ENCODE data around the gene APOC3. TPM values are rescaled to one million over a fixed set of nuclear protein-coding genes. Genes with fewer than 3 reads are reported as not detected.

The APOC3 gene
- total RNA-seq, 1 experiment from 2014 or later, result not detected

GRCh38 chr11:116830184-116830912, 641 bp downstream of the APOC3 start:
- Mint-ChIP-seq H3K36me3 (ENCODE audit: insufficient read depth in 1 of 3, low read depth in 3 of 3) (no peaks in the 10 kb centered on the region), H3K4me3 (no peak overlapping the region), H3K27me3 (ENCODE audit: low read depth) (peaks cover 30% of the 10 kb centered on the region), H3K4me1 (peaks cover 6 to 12% of the 10 kb centered on the region in 2 experiments), H3K9me3 (peaks cover 3 to 5% of the 10 kb centered on the region in 2 experiments; a peak in 3 of 5 replicates), H3K27ac (no peak overlapping the region)
- Histone ChIP-seq H3K18ac (ENCODE audit: insufficient read length, low read depth, low read length) (no peak overlapping the region), H2BK12ac (ENCODE audit: insufficient read length, low read depth, low read length) (no peak overlapping the region), H3K4ac (ENCODE audit: low read depth, low read length) (no peak overlapping the region), H3K79me2 (ENCODE audit: insufficient read depth, low read length) (no peaks in the 10 kb centered on the region), H4K20me1 (ENCODE audit: control insufficient read depth, insufficient read depth, insufficient read length) (no peaks in the 10 kb centered on the region), H3K23me2 (ENCODE audit: insufficient read length, low read depth, low read length, poor library complexity, severe bottlenecking) (peaks cover 2% of the 10 kb centered on the region), H2BK120ac (ENCODE audit: low read depth, low read length, poor library complexity, severe bottlenecking) (no peak overlapping the region), H3K23ac (ENCODE audit: insufficient read length, low read depth, low read length) (no peak overlapping the region), H3K9ac (ENCODE audit: extremely low read depth, insufficient read length, low read length) (no peak overlapping the region), H3K27ac (ENCODE audit: insufficient read length, low read depth, low read length) (no peak overlapping the region), H2AK5ac (ENCODE audit: insufficient read length, low read length) (no peak overlapping the region), H4K8ac (replicated peaks; ENCODE audit: insufficient read length, low read depth, low read length) (no peak overlapping the region), H4K91ac (ENCODE audit: insufficient read length, low read depth, low read length) (no peak overlapping the region), H3K4me1 (ENCODE audit: insufficient read depth, low read length) (no peaks in the 10 kb centered on the region), H3K4me2 (ENCODE audit: insufficient read depth, insufficient read length, low read length) (no peak overlapping the region), H4K5ac (ENCODE audit: insufficient read length, low read depth, low read length) (no peak overlapping the region), H2AFZ (ENCODE audit: low read length) (no peak overlapping the region), H3K79me1 (ENCODE audit: insufficient read depth, low read depth, low read length, poor library complexity, severe bottlenecking) (no peaks in the 10 kb centered on the region), H3K56ac (ENCODE audit: insufficient read length, low read depth, low read length) (no peak overlapping the region), H2BK20ac (ENCODE audit: low read depth, low read length, poor library complexity, severe bottlenecking) (no peak overlapping the region), H3K14ac (ENCODE audit: insufficient read depth, low read length) (no peak overlapping the region), H2BK5ac (ENCODE audit: insufficient read length, low read length) (no peak overlapping the region), H3K9me3 (ENCODE audit: control insufficient read depth, low read depth, low read length) (no peaks in the 10 kb centered on the region), H2BK15ac (ENCODE audit: low read depth, low read length) (no peak overlapping the region), H3K27me3 (ENCODE audit: insufficient read depth, low read length) (no peaks in the 10 kb centered on the region), H3T11ph (ENCODE audit: low read length) (no peak overlapping the region)
- no CpG with 5 or more reads among the region's 17 CpGs for WGBS (ENCODE audit: extremely low coverage, insufficient read length, low lambda C conversion rate)
- TF ChIP-seq, protein P1, sequence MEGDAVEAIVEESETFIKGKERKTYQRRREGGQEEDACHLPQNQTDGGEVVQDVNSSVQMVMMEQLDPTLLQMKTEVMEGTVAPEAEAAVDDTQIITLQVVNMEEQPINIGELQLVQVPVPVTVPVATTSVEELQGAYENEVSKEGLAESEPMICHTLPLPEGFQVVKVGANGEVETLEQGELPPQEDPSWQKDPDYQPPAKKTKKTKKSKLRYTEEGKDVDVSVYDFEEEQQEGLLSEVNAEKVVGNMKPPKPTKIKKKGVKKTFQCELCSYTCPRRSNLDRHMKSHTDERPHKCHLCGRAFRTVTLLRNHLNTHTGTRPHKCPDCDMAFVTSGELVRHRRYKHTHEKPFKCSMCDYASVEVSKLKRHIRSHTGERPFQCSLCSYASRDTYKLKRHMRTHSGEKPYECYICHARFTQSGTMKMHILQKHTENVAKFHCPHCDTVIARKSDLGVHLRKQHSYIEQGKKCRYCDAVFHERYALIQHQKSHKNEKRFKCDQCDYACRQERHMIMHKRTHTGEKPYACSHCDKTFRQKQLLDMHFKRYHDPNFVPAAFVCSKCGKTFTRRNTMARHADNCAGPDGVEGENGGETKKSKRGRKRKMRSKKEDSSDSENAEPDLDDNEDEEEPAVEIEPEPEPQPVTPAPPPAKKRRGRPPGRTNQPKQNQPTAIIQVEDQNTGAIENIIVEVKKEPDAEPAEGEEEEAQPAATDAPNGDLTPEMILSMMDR (conservative IDR thresholded peaks at IDR 0.05), result no peak
- DNase-seq, result no peak
